HCT116 (cell line): Measurements from ENCODE around the gene SAPCD2. TPM values are rescaled to one million over a fixed set of nuclear protein-coding genes. Genes with fewer than 3 reads are reported as not detected.

Experiments
- ATAC-seq: fragments of 200-7000 bp; cut with Tn5 transposase; 2 replicates; pipeline ENCODE4 v1.9.1; 2020; ENCODE audit warnings: mild to moderate bottlenecking, moderate library complexity
- BruUV-seq: library from RNA; stranded (reverse); fragments of 400-500 nt; replicated peaks from 2 replicates; lab custom pipeline; 2021; lab: Mats Ljungman, UMichigan
- CTCF ChIA-PET: fragments of 300-600 bp; sonication (Branson Sonifier 250); formaldehyde crosslinking; loops from one replicate; lab custom pipeline; 2021; ENCODE audit warnings: antibody characterized with exemption; lab: Charles Lee
- POLR2A ChIA-PET: fragments of 300-600, 350-600 bp; sonication (Branson Sonifier 250); formaldehyde crosslinking; loops from one replicate; lab custom pipeline; 2021; ENCODE audit warnings: antibody characterized with exemption; lab: Charles Lee
- RAD21 ChIA-PET, 2 experiments: fragments of 300-600 bp; sonication (Branson Sonifier 250); formaldehyde crosslinking; loops; one replicate each; lab custom pipeline; 2023; ENCODE audit warnings: low total read pairs in 2 of 2; ENCODE audit not compliant: uncharacterized antibody in 2 of 2, unreplicated experiment in 2 of 2, low non-redundant PET in 1 of 2; lab: Charles Lee
- DNase-seq: peaks from one replicate; pipeline ENCODE4 v3.0.0-alpha.2; 2010; ENCODE audit warnings: low read depth, low spot score
- H2AFZ ChIP-seq: fragments of 200-600 bp; shearing (Covaris generic), sonication (generic); 2 replicates; pipeline ENCODE4 v1.6.1; 2017; ENCODE audit warnings: low read depth, mixed run types, mixed read lengths, antibody characterized with exemption, low read length; ENCODE audit not compliant: poor library complexity, severe bottlenecking
- H3K27ac ChIP-seq: 2 replicates; pipeline ENCODE4 v1.5.1; 2012; ENCODE audit warnings: low read depth, low read length
- H3K27me3 ChIP-seq: fragments of 200-600 bp; sonication (generic); 2 replicates; pipeline ENCODE4 v1.6.1; 2016; ENCODE audit warnings: mixed run types, low read length, mixed read lengths; ENCODE audit not compliant: insufficient read depth
- H3K36me3 ChIP-seq, 2 experiments: fragments of 200-500 bp in 1 of 2; fragments of 200-600 bp in 1 of 2; sonication (Bioruptor generic) in 1 of 2; sonication (generic) in 1 of 2; 2 replicates each; pipeline versions ENCODE4 v1.5.1 to v1.6.1; 2014 to 2016; ENCODE audit warnings: low read length in 2 of 2, inconsistent platforms in 1 of 2, mixed read lengths in 1 of 2, mixed run types in 1 of 2; ENCODE audit not compliant: insufficient read depth in 2 of 2, control insufficient read depth in 1 of 2
- H3K4me1 ChIP-seq, 2 experiments: fragments of 200-600 bp in 1 of 2; sonication (generic) in 1 of 2; 2 replicates each; pipeline versions ENCODE4 v1.5.1 to v1.6.1; 2012 to 2017; ENCODE audit warnings: low read length in 2 of 2, inconsistent platforms in 1 of 2, mild to moderate bottlenecking in 1 of 2, mixed read lengths in 1 of 2, mixed run types in 1 of 2, moderate library complexity in 1 of 2; ENCODE audit not compliant: insufficient read depth in 2 of 2, control insufficient read depth in 1 of 2
- H3K4me2 ChIP-seq: fragments of 200-600 bp; sonication (generic); 2 replicates; pipeline ENCODE4 v1.6.1; 2017; ENCODE audit warnings: mixed run types, low read length, mixed read lengths
- H3K4me3 ChIP-seq, 2 experiments: fragments of 200-600 bp in 1 of 2; sonication (generic) in 1 of 2; replicated peaks in 1 of 2; 2 replicates each; pipeline ENCODE4 v1.5.1; 2011 to 2016; ENCODE audit warnings: low read length in 2 of 2, control low read depth in 1 of 2, low read depth in 1 of 2, mild to moderate bottlenecking in 1 of 2, mixed read lengths in 1 of 2, mixed run types in 1 of 2
- H3K79me2 ChIP-seq: fragments of 200-600 bp; sonication (generic); 2 replicates; pipeline ENCODE4 v1.6.1; 2017; ENCODE audit warnings: mild to moderate bottlenecking, mixed run types, low read length, moderate library complexity, mixed read lengths; ENCODE audit not compliant: insufficient read depth
- H3K9ac ChIP-seq: fragments of 200-600 bp; sonication (generic); 2 replicates; pipeline ENCODE4 v1.6.1; 2016; ENCODE audit warnings: low read length, mixed read lengths
- H3K9me2 ChIP-seq: fragments of 200-600 bp; sonication (generic), shearing (Covaris generic); 2 replicates; pipeline ENCODE4 v1.6.1; 2017; ENCODE audit warnings: mixed run types, mild to moderate bottlenecking, moderate library complexity; ENCODE audit not compliant: insufficient read depth
- H3K9me3 ChIP-seq, 2 experiments: fragments of 200-500 bp in 1 of 2; fragments of 200-600 bp in 1 of 2; sonication (Bioruptor generic) in 1 of 2; sonication (generic) in 1 of 2; 2 replicates each; pipeline ENCODE4 v1.6.1; 2014 to 2017; ENCODE audit warnings: low read length in 2 of 2, mixed read lengths in 2 of 2, inconsistent platforms in 1 of 2, low read depth in 1 of 2, mild to moderate bottlenecking in 1 of 2, mixed run types in 1 of 2, moderate library complexity in 1 of 2; ENCODE audit not compliant: control insufficient read depth in 1 of 2, insufficient read depth in 1 of 2
- H4K20me1 ChIP-seq: fragments of 200-600 bp; sonication (generic), shearing (Covaris generic); 2 replicates; pipeline ENCODE4 v1.6.1; 2017; ENCODE audit warnings: mixed run types, mild to moderate bottlenecking, moderate library complexity; ENCODE audit not compliant: insufficient read depth
- ATF3 ChIP-seq: IDR thresholded peaks from 2 replicates; pipeline ENCODE4 v1.6.1; 2012
- CBX3 ChIP-seq: IDR thresholded peaks from 2 replicates; pipeline ENCODE4 v1.6.1; 2012; ENCODE audit warnings: low read depth
- CEBPB ChIP-seq: IDR thresholded peaks from 2 replicates; pipeline ENCODE4 v1.6.1; 2012; ENCODE audit warnings: low read depth
- CTCF ChIP-seq, 3 experiments: fragments of 200-600 bp in 1 of 3; sonication (generic) in 1 of 3; IDR thresholded peaks in 2 of 3; conservative IDR thresholded peaks in 1 of 3; 2 replicates each; pipeline ENCODE4 v1.5.1; 2012 to 2017; ENCODE audit warnings: low read depth in 2 of 3, low read length in 2 of 3, antibody characterized with exemption in 1 of 3, borderline replicate concordance in 1 of 3, control low read depth in 1 of 3, mild to moderate bottlenecking in 1 of 3, mixed read lengths in 1 of 3, mixed run types in 1 of 3, moderate library complexity in 1 of 3; ENCODE audit not compliant: insufficient read depth in 1 of 3
- ELF1 ChIP-seq: IDR thresholded peaks from 2 replicates; pipeline ENCODE4 v1.6.1; 2012; ENCODE audit warnings: low read depth, borderline replicate concordance
- EZH2 ChIP-seq: fragments of 200-600 bp; sonication (generic); IDR thresholded peaks from 2 replicates; pipeline ENCODE4 v1.6.1; 2017; ENCODE audit warnings: antibody characterized with exemption, mixed run types
- EZH2phosphoT487 ChIP-seq: fragments of 200-600 bp; IDR thresholded peaks from 2 replicates; pipeline ENCODE4 v1.6.1; 2018; ENCODE audit warnings: antibody characterized with exemption, borderline replicate concordance
- FOSL1 ChIP-seq: IDR thresholded peaks from 2 replicates; pipeline ENCODE4 v1.6.1; 2012; ENCODE audit warnings: low read depth
- MAX ChIP-seq: IDR thresholded peaks from 2 replicates; pipeline ENCODE4 v1.6.1; 2012
- POLR2A ChIP-seq: IDR thresholded peaks from 2 replicates; pipeline ENCODE4 v1.7.0; 2011; ENCODE audit warnings: borderline replicate concordance; ENCODE audit not compliant: insufficient read depth, insufficient read length; ENCODE audit errors: extremely low read depth
- REST ChIP-seq: IDR thresholded peaks from 2 replicates; pipeline ENCODE4 v1.6.1; 2012; ENCODE audit warnings: low read depth
- SP1 ChIP-seq: IDR thresholded peaks from 2 replicates; pipeline ENCODE4 v1.6.1; 2012; ENCODE audit warnings: low read depth
- SRF ChIP-seq: IDR thresholded peaks from 2 replicates; pipeline ENCODE4 v1.6.1; 2012; ENCODE audit warnings: low read depth
- YY1 ChIP-seq: IDR thresholded peaks from 2 replicates; pipeline ENCODE4 v1.6.1; 2011; ENCODE audit warnings: low read length, low read depth, moderate library complexity, mild to moderate bottlenecking; ENCODE audit not compliant: insufficient replicate concordance; ENCODE audit errors: extremely low read depth
- ZBTB33 ChIP-seq: IDR thresholded peaks from 2 replicates; pipeline ENCODE4 v1.6.1; 2011; ENCODE audit warnings: mild to moderate bottlenecking, low read length, moderate library complexity; ENCODE audit not compliant: insufficient replicate concordance; ENCODE audit errors: extremely low read depth
- ZFX ChIP-seq: fragments of 450-650 bp; IDR thresholded peaks from 2 replicates; pipeline ENCODE4 v1.6.1; 2017
- intact Hi-C: fragments of 100-400 bp; cut with micrococcal nuclease; formaldehyde crosslinking; loops from 2 replicates; pipeline ENCODE4 v1.10.0; 2022
- total RNA-seq: library from RNA; stranded (reverse); gene quantifications from one replicate; pipeline ENCODE4 v1.2.1, GENCODE V29; 2021; ENCODE audit not compliant: unreplicated experiment

The SAPCD2 gene
- total RNA-seq, 1 experiment from 2014 or later: 71.7 TPM

GRCh38 chr9:137087409-137087925, 17.1 kb upstream of the SAPCD2 start:
- Histone ChIP-seq H3K79me2 (peaks cover 16% of the 10 kb centered on the region; the same call in 1 of the 2 replicates), H4K20me1 (no peaks in the 10 kb centered on the region), H3K27me3 (no peaks in the 10 kb centered on the region), H3K4me3 (peak overlapping the region; percentile 83 to 96), H3K9me3 (no peaks in the 10 kb centered on the region), H2AFZ (no peak overlapping the region), H3K9ac (peak overlapping the region; percentile 96), H3K27ac (peak overlapping the region; percentile 98), H3K9me2 (no peaks in the 10 kb centered on the region), H3K36me3 (peaks cover 4 to 6% of the 10 kb centered on the region in 2 experiments; a peak in 2 of 4 replicates), H3K4me1 (peaks cover 36 to 49% of the 10 kb centered on the region in 2 experiments), H3K4me2 (peak overlapping the region; percentile 98)
- intact Hi-C loops: no loop called here
- BruUV-seq: no TSS peak
- ChIA-PET CTCF (interaction anchor here (0.9 to 4.8 kb wide), 8 partner anchors 18 to 335 kb away, joined by 3 to 49 read pairs (median 4); partner anchors contain the start of genes AJM1, EXD3, NPDC1 and RNF224), POLR2A (interaction anchor here (1.5 to 4.8 kb wide), 4 partner anchors 18 to 154 kb away, joined by 3 to 43 read pairs (median 6); partner anchors contain the start of genes SAPCD2 and TUBB4B), RAD21 (interaction anchor here (1.5 to 2.1 kb wide), 2 partner anchors 20 kb away, joined by 5 to 12 read pairs; no protein-coding TSS in a partner anchor)
- ATAC-seq (no peak), DNase-seq (no peak)
- no peak for TF ChIP-seq EZH2
- no peak for TF ChIP-seq SP1
- TF ChIP-seq REST: no peak
- TF ChIP-seq YY1: no peak
- no peak for TF ChIP-seq CTCF (IDR thresholded peaks at IDR 0.05 in 2 of 3, conservative IDR thresholded peaks at IDR 0.05 in 1 of 3; ENCODE audit: borderline replicate concordance in 1 of 3, insufficient read depth in 1 of 3, low read depth in 2 of 3, low read length in 2 of 3)
- TF ChIP-seq ATF3: no peak
- TF ChIP-seq ZBTB33: no peak
- TF ChIP-seq MAX: no peak
- no peak for TF ChIP-seq CEBPB
- TF ChIP-seq SRF: no peak
- TF ChIP-seq ZFX: no peak
- TF ChIP-seq FOSL1: no peak
- no peak for TF ChIP-seq ELF1
- no peak for TF ChIP-seq CBX3
- no peak for TF ChIP-seq POLR2A
- TF ChIP-seq EZH2phosphoT487: no peak
